A673 (cell line): ENCODE data around the gene RNF125. TPM values are rescaled to one million over a fixed set of nuclear protein-coding genes. Genes with fewer than 3 reads are reported as not detected.

Experiments used
- BruUV-seq: library from RNA; stranded (reverse); fragments of 400-500 nt; replicated peaks from 2 replicates; lab custom pipeline; 2021; lab: Mats Ljungman, UMichigan
- CTCF ChIA-PET: fragments of 300-600 bp; sonication (Branson Sonifier 250); formaldehyde crosslinking; loops from one replicate; lab custom pipeline; 2022; ENCODE audit warnings: antibody characterized with exemption; lab: Charles Lee
- POLR2A ChIA-PET: fragments of 300-600 bp; sonication (Branson Sonifier 250); formaldehyde crosslinking; loops from one replicate; lab custom pipeline; 2022; ENCODE audit warnings: antibody characterized with exemption; ENCODE audit not compliant: low non-redundant PET; lab: Charles Lee
- DNase-seq: peaks from one replicate; pipeline ENCODE4 v3.0.0-alpha.2; 2015; ENCODE audit warnings: low spot score
- H3K27ac ChIP-seq: fragments of 200-600 bp; sonication (generic); 2 replicates; pipeline ENCODE4 v1.5.1; 2016; ENCODE audit warnings: mixed run types, low read depth, mild to moderate bottlenecking, mixed read lengths, antibody characterized with exemption, low read length; ENCODE audit not compliant: poor library complexity, severe bottlenecking
- H3K27me3 ChIP-seq: fragments of 200-600 bp; sonication (generic); replicated peaks from 2 replicates; pipeline ENCODE4 v1.6.1; 2017; ENCODE audit warnings: mixed run types, low read depth, mild to moderate bottlenecking, mixed read lengths, antibody characterized with exemption, low read length; ENCODE audit not compliant: insufficient read depth, poor library complexity
- H3K36me3 ChIP-seq: fragments of 200-600 bp; sonication (generic); 2 replicates; pipeline ENCODE4 v1.6.1; 2016; ENCODE audit warnings: mixed run types, mild to moderate bottlenecking, mixed read lengths, antibody characterized with exemption, low read length; ENCODE audit not compliant: insufficient read depth, poor library complexity, severe bottlenecking
- H3K4me1 ChIP-seq: fragments of 200-600 bp; sonication (generic); 2 replicates; pipeline ENCODE4 v1.6.1; 2017; ENCODE audit warnings: mixed run types, mild to moderate bottlenecking, mixed read lengths, antibody characterized with exemption, low read length; ENCODE audit not compliant: insufficient read depth, poor library complexity, severe bottlenecking
- H3K4me3 ChIP-seq: fragments of 200-600 bp; sonication (generic); 2 replicates; pipeline ENCODE4 v1.5.1; 2016; ENCODE audit warnings: low read depth, mixed run types, mild to moderate bottlenecking, mixed read lengths, low read length; ENCODE audit not compliant: poor library complexity, severe bottlenecking
- H3K9me3 ChIP-seq: fragments of 200-600 bp; sonication (generic); 2 replicates; pipeline ENCODE4 v1.6.1; 2016; ENCODE audit warnings: mixed run types, low read depth, mild to moderate bottlenecking, mixed read lengths, antibody characterized with exemption, low read length; ENCODE audit not compliant: poor library complexity, severe bottlenecking
- CTCF ChIP-seq: fragments of 300-800, 200-600 bp; sonication (generic); conservative IDR thresholded peaks from 2 replicates; pipeline ENCODE4 v1.5.1; 2017; ENCODE audit warnings: low read depth, mild to moderate bottlenecking, antibody characterized with exemption, low read length, moderate library complexity, mixed read lengths
- EZH2 ChIP-seq: fragments of 200-600 bp; sonication (generic); IDR thresholded peaks from 2 replicates; pipeline ENCODE4 v1.6.1; 2017; ENCODE audit warnings: borderline replicate concordance, low read depth, mild to moderate bottlenecking, mixed read lengths, antibody characterized with exemption, low read length; ENCODE audit not compliant: poor library complexity, severe bottlenecking
- intact Hi-C: fragments of 100-400 bp; cut with micrococcal nuclease; formaldehyde crosslinking; loops from one replicate; pipeline ENCODE4 v1.10.0; 2022; ENCODE audit not compliant: unreplicated experiment
- total RNA-seq: library from RNA; stranded (reverse); gene quantifications from 2 replicates; pipeline ENCODE4 v1.2.3, GENCODE V29; 2021

RNF125 gene
- total RNA-seq, 1 experiment from 2014 or later: 1.5 TPM

DNA sequence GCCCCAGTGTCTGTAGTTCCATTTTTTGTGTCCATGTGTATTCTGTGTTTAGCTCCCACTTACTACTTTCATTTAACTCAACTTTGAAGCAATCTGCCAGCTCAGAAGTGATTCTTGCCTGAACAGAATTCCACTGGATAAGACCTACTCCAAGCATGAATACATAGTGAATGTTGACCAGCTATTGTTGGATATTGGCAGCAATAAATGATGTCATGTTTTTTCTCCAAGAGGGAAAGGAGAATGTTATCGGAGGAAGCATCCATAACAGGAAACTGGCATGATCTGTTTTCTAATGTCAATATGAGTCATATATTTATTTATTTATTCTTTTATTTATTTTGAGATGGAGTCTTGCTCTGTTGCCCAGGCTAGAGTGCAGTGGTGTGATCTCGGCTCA lies 38.9 kb upstream of the RNF125 start:
- BruUV-seq: no TSS peak
- H3K27me3 ChIP-seq: no peaks in the 10 kb centered on the region
- H3K4me3 ChIP-seq: no peak overlapping the region
- H3K4me1 ChIP-seq: no peaks in the 10 kb centered on the region
- H3K9me3 ChIP-seq: no peaks in the 10 kb centered on the region
- no peak for DNase-seq
- POLR2A ChIA-PET: no interaction called here
- H3K36me3 ChIP-seq: no peaks in the 10 kb centered on the region
- H3K27ac ChIP-seq: no peak overlapping the region
- intact Hi-C loops: loop anchor here (5.0 kb wide), 1 partner anchor 152 kb away; no protein-coding TSS in a partner anchor
- CTCF ChIA-PET: no interaction called here
- TF ChIP-seq EZH2 (no peak), CTCF (no peak)

GRCh38 chr18:31980863-31981262 lies 37.8 kb upstream of the RNF125 start:
- no peak for DNase-seq
- no peaks in the 10 kb centered on the region for H3K36me3 ChIP-seq
- H3K27ac ChIP-seq: no peak overlapping the region
- POLR2A ChIA-PET: no interaction called here
- H3K9me3 ChIP-seq: no peaks in the 10 kb centered on the region
- H3K27me3 ChIP-seq: no peaks in the 10 kb centered on the region
- CTCF ChIA-PET: no interaction called here
- no TSS peak for BruUV-seq
- H3K4me1 ChIP-seq: no peaks in the 10 kb centered on the region
- H3K4me3 ChIP-seq: no peak overlapping the region
- TF ChIP-seq CTCF (no peak), EZH2 (no peak)
- intact Hi-C loops: no loop called here

GRCh38 chr18:31983020-31983419 lies 35.6 kb upstream of the RNF125 start:
- H3K27ac ChIP-seq: no peak overlapping the region
- no peaks in the 10 kb centered on the region for H3K9me3 ChIP-seq
- H3K27me3 ChIP-seq: no peaks in the 10 kb centered on the region
- intact Hi-C loops: no loop called here
- no peak for DNase-seq
- CTCF ChIA-PET: no interaction called here
- no peak for TF ChIP-seq EZH2
- TF ChIP-seq CTCF: no peak
- BruUV-seq: no TSS peak
- no peak overlapping the region for H3K4me3 ChIP-seq
- H3K36me3 ChIP-seq: no peaks in the 10 kb centered on the region
- POLR2A ChIA-PET: no interaction called here
- no peaks in the 10 kb centered on the region for H3K4me1 ChIP-seq
